BLaER1 (cell line): ENCODE data around the gene DRC7.

Source experiments
- H3K27ac ChIP-seq: shearing (Covaris generic); formaldehyde crosslinking; 2 replicates; pipeline ENCODE4 v1.8.1; 2022
- H3K27me3 ChIP-seq: shearing (Covaris generic); formaldehyde crosslinking; 2 replicates; pipeline ENCODE4 v1.8.1; 2022
- H3K36me3 ChIP-seq: shearing (Covaris generic); formaldehyde crosslinking; 2 replicates; pipeline ENCODE4 v1.8.1; 2022
- H3K4me1 ChIP-seq: shearing (Covaris generic); formaldehyde crosslinking; 2 replicates; pipeline ENCODE4 v1.8.1; 2022
- H3K4me2 ChIP-seq: shearing (Covaris generic); formaldehyde crosslinking; 2 replicates; pipeline ENCODE4 v1.8.1; 2022
- H3K4me3 ChIP-seq: shearing (Covaris generic); formaldehyde crosslinking; 2 replicates; pipeline ENCODE4 v1.8.1; 2022
- H3K9ac ChIP-seq: shearing (Covaris generic); formaldehyde crosslinking; 2 replicates; pipeline ENCODE4 v1.8.1; 2022
- H3K9me3 ChIP-seq: shearing (Covaris generic); formaldehyde crosslinking; 2 replicates; pipeline ENCODE4 v1.8.1; 2022
- H4K20me1 ChIP-seq: shearing (Covaris generic); formaldehyde crosslinking; 2 replicates; pipeline ENCODE4 v1.8.1; 2022
- Cebpa-rat ChIP-seq: shearing (Covaris generic); IDR thresholded peaks from 2 replicates; pipeline ENCODE4 v1.8.1; 2022

DRC7 gene

DNA sequence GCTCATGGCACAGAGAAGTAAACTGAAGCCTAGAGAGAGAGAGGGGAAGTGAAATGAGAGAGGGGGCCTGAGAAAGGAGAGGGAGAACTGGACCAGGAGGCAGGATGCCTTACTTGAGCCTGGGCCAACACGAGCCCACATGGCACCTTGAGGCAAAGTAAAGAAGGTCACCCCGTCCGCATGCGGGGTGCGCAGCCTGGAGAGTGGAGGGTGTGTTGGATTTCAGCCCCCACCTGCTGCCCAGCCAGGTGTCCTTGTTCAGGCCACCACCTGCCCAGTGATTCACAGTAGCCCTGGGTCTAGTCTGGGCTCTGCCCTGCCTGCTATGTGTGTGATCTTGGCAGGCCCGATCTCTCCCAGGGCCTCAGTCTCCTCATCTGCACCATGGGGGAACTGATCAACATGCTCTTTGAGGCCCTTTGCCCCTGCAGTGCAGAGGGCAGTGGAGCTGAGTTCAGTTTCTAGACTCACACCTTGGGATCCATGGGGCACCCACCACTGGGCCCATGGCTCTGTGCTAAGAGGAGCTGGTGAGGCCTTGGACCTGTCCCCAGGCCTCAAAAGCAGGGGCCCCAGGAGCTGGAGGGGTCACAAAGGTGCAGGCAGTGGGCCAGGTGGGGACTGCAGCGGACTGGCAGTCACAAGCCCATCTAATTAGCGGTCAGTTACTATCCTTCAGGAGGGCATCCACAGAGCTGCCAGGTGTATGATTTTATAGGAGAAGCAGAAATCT lies 9.8 kb upstream of the DRC7 start:
- TF ChIP-seq Cebpa-rat, result no peak
- Histone ChIP-seq H3K27ac (peak overlapping the region; percentile 66), H3K9me3 (no peaks in the 10 kb centered on the region), H3K4me1 (peaks cover 63% of the 10 kb centered on the region), H3K36me3 (no peaks in the 10 kb centered on the region), H3K4me2 (no peak overlapping the region), H3K4me3 (no peak overlapping the region), H4K20me1 (no peaks in the 10 kb centered on the region), H3K27me3 (no peaks in the 10 kb centered on the region), H3K9ac (no peak overlapping the region)

GRCh38 chr16:57685633-57686032 lies 9.0 kb upstream of the DRC7 start:
- TF ChIP-seq Cebpa-rat, result no peak
- H3K27me3 ChIP-seq, result no peaks in the 10 kb centered on the region
- no peaks in the 10 kb centered on the region for H3K36me3 ChIP-seq
- no peak overlapping the region for H3K9ac ChIP-seq
- H3K4me2 ChIP-seq, result no peak overlapping the region
- peak overlapping the region; percentile 66; the same call in 1 of the 2 replicates for H3K27ac ChIP-seq
- H3K4me1 ChIP-seq, result peaks cover 65% of the 10 kb centered on the region
- no peak overlapping the region for H3K4me3 ChIP-seq
- no peaks in the 10 kb centered on the region for H4K20me1 ChIP-seq
- H3K9me3 ChIP-seq, result no peaks in the 10 kb centered on the region

- Histone ChIP-seq H3K9me3 (no peaks in the 10 kb centered on the region), H3K36me3 (no peaks in the 10 kb centered on the region), H3K4me2 (no peak overlapping the region; the same call in 1 of the 2 replicates), H4K20me1 (no peaks in the 10 kb centered on the region), H3K4me3 (no peak overlapping the region), H3K9ac (no peak overlapping the region), H3K27me3 (no peaks in the 10 kb centered on the region), H3K27ac (peak overlapping the region; percentile 57), H3K4me1 (peaks cover 68% of the 10 kb centered on the region)
- TF ChIP-seq Cebpa-rat, result no peak
These were observed 8.0 kb upstream of the DRC7 start for GRCh38 chr16:57686577-57686976.

DNA sequence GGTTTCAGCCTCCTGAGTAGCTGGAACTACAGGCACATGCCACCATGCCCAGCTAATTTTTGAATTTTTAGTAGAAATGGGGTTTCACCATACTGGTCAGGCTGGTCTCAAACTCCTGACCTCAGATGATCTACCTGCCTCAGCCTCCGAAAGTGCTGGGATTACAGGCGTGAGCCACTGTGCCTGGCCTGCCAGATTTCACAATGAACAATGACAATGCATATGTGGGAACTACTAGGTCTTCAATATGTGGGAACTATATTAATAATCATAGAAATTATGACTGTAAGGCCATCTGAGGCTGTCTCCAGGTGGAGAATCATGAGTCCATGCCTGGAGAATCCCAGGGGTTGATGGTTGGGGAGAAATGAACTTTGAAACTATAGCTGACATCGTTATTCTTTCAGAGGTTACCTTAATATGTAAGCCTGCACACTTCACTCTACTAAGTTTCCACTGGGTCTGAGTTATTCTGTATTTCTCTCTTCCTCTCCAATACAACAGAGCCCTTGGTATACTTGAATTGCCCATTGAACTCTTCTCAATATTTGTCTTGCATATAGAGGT lies 7.2 kb upstream of the DRC7 start:
- no peak for TF ChIP-seq Cebpa-rat
- Histone ChIP-seq H3K27ac (peak overlapping the region; percentile 89), H3K4me2 (no peak overlapping the region), H3K9me3 (no peaks in the 10 kb centered on the region), H3K4me1 (peaks cover 72% of the 10 kb centered on the region), H3K9ac (no peak overlapping the region), H4K20me1 (no peaks in the 10 kb centered on the region), H3K27me3 (no peaks in the 10 kb centered on the region), H3K4me3 (no peak overlapping the region), H3K36me3 (no peaks in the 10 kb centered on the region)

GRCh38 chr16:57688487-57688986 lies 6.1 kb upstream of the DRC7 start:
- no peak for TF ChIP-seq Cebpa-rat
- Histone ChIP-seq H3K9me3 (no peaks in the 10 kb centered on the region), H3K36me3 (no peaks in the 10 kb centered on the region), H3K4me1 (peaks cover 76% of the 10 kb centered on the region), H3K9ac (peak overlapping the region; percentile 74), H3K4me3 (0 out of 2 replicates have a peak overlapping the region, but pooled peaks have one; percentile 24), H3K27ac (peak overlapping the region; percentile 89), H3K27me3 (no peaks in the 10 kb centered on the region), H3K4me2 (peak overlapping the region; percentile 89), H4K20me1 (no peaks in the 10 kb centered on the region)

GRCh38 chr16:57688987-57689761 lies 5.4 kb upstream of the DRC7 start:
- H3K4me3 ChIP-seq, result peak overlapping the region; percentile 24; the same call in 1 of the 2 replicates
- H3K36me3 ChIP-seq, result no peaks in the 10 kb centered on the region
- H3K27ac ChIP-seq, result peak overlapping the region; percentile 89
- no peaks in the 10 kb centered on the region for H4K20me1 ChIP-seq
- TF ChIP-seq Cebpa-rat, result no peak
- no peaks in the 10 kb centered on the region for H3K27me3 ChIP-seq
- H3K9ac ChIP-seq, result peak overlapping the region; percentile 74
- peak overlapping the region; percentile 89 for H3K4me2 ChIP-seq
- peaks cover 72% of the 10 kb centered on the region for H3K4me1 ChIP-seq
- H3K9me3 ChIP-seq, result no peaks in the 10 kb centered on the region

- TF ChIP-seq Cebpa-rat, result peak; percentile 98
- H3K27ac ChIP-seq, result peak overlapping the region; percentile 89
- H4K20me1 ChIP-seq, result no peaks in the 10 kb centered on the region
- H3K4me1 ChIP-seq, result peaks cover 77% of the 10 kb centered on the region
- H3K9ac ChIP-seq, result peak overlapping the region; percentile 74
- H3K4me3 ChIP-seq, result peak overlapping the region; percentile 24; the same call in 1 of the 2 replicates
- H3K36me3 ChIP-seq, result no peaks in the 10 kb centered on the region
- peak overlapping the region; percentile 89 for H3K4me2 ChIP-seq
- H3K27me3 ChIP-seq, result no peaks in the 10 kb centered on the region
- no peaks in the 10 kb centered on the region for H3K9me3 ChIP-seq
These were observed 4.6 kb upstream of the DRC7 start for GRCh38 chr16:57689762-57690558.

DNA sequence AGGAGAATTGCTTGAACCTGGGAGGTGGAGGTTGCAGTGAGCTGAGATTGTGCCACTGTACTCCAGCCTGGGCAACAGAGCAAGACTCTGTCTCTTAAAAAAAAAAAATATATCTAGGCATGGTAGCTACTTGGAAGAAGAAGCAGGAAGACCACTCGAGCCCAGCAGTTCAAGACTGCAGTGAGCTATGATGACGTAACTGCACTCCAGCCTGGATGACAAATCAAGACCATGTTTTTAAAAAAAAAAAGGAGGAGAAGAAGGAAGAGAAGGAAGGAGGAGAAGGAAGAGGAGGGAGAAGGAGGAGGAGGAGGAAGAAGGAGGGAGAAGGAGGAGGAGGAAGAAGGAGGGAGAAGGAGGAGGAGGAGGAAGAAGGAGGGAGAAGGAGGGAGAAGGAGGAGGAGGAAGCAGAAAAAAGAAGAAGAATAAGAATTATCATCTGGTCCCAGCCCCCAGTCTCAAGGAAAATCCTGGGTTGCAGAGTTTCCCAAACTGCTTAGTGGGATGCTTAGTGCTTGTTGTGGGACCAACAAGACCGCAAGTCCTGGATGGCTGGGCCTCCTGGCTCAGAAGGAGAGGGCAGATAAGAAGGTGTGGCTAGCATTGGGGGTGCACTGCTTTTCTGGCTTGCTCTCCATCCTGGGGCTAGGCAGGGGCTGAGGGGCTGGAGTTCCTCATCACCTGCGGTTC lies 3.7 kb upstream of the DRC7 start:
- Histone ChIP-seq H3K4me2 (peak overlapping the region; percentile 89), H3K4me1 (peaks cover 86% of the 10 kb centered on the region), H3K9ac (peak overlapping the region; percentile 70; the same call in 1 of the 2 replicates), H4K20me1 (no peaks in the 10 kb centered on the region), H3K27me3 (no peaks in the 10 kb centered on the region), H3K36me3 (no peaks in the 10 kb centered on the region), H3K27ac (peak overlapping the region; percentile 89), H3K4me3 (no peak overlapping the region), H3K9me3 (no peaks in the 10 kb centered on the region)
- no peak for TF ChIP-seq Cebpa-rat

DNA sequence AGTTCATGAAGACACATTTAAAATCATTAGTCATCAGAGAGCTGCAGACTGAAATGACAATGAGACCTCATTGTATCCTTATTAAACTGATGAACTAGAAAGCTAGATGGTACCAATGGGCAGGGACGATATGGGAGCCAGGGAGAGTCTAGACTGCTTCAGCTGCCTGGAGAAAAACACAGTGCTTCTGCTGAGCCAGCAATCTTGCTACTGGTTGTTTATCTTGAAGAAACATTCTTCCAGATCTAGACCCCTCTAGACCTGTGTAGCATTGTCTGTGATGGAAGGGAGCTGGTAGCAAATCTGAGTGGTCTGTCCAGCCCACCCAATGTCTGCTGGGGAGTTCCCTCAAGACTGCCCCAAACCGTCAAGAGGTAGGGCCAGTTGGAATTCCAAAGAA lies 2.0 kb upstream of the DRC7 start:
- H4K20me1 ChIP-seq, result no peaks in the 10 kb centered on the region
- H3K4me3 ChIP-seq, result no peak overlapping the region
- no peak overlapping the region for H3K4me2 ChIP-seq
- no peaks in the 10 kb centered on the region for H3K36me3 ChIP-seq
- H3K27me3 ChIP-seq, result no peaks in the 10 kb centered on the region
- H3K27ac ChIP-seq, result peak overlapping the region; percentile 89; the same call in 1 of the 2 replicates
- H3K4me1 ChIP-seq, result peaks cover 71% of the 10 kb centered on the region
- TF ChIP-seq Cebpa-rat, result no peak
- H3K9me3 ChIP-seq, result no peaks in the 10 kb centered on the region
- no peak overlapping the region for H3K9ac ChIP-seq
